Stimulated activated CD8-positive, alpha-beta memory T cell treated with anti-CD3 and anti-CD28 coated beads, Interleukin-4, amount 100 ng/mL, for 1 hour (primary cell): ENCODE data around the gene ZBTB7A.
"Not testable (repeated sequence)": the region's sequence is repeated elsewhere in the genome, so short reads cannot be mapped to it uniquely, and the experiment has no call there.

Source experiments
- DNase-seq, 2 donors: peaks; one replicate each; pipeline ENCODE4 v3.0.0-alpha.2; 2020; ENCODE audit warnings: low read depth in 2 of 2, low spot score in 1 of 2

Gene ZBTB7A

GRCh38 chr19:3998667-3999412, 67.9 kb downstream of the ZBTB7A start:
- not testable (repeated sequence) for DNase-seq

GRCh38 chr19:3995607-3996006, 71.1 kb downstream of the ZBTB7A start:
- no peak for DNase-seq
